Loucy (cell line): Measurements from ENCODE around the gene ADTRP.

Experiments used
- H2AFZ ChIP-seq: fragments of 200-600 bp; sonication (generic); 2 replicates; pipeline ENCODE4 v1.6.0; 2016; ENCODE audit warnings: antibody characterized with exemption, mild to moderate bottlenecking, low read length, moderate library complexity
- H3F3A ChIP-seq: fragments of 200-600 bp; 2 replicates; pipeline ENCODE4 v1.6.0; 2016; ENCODE audit warnings: antibody characterized with exemption, low read depth, mild to moderate bottlenecking
- H3K27me3 ChIP-seq: fragments of 200-600 bp; sonication (generic); 2 replicates; pipeline ENCODE4 v1.6.1; 2014; ENCODE audit warnings: low read length, mild to moderate bottlenecking; ENCODE audit not compliant: insufficient read depth, poor library complexity, severe bottlenecking
- H3K36me3 ChIP-seq: fragments of 200-600 bp; sonication (generic); 2 replicates; pipeline ENCODE4 v1.6.1; 2016; ENCODE audit warnings: low read length; ENCODE audit not compliant: insufficient read depth
- H3K4me1 ChIP-seq: fragments of 200-600 bp; sonication (generic); 2 replicates; pipeline ENCODE4 v1.5.1; 2014; ENCODE audit warnings: low read length, mild to moderate bottlenecking; ENCODE audit not compliant: insufficient read depth, poor library complexity, severe bottlenecking
- H3K4me2 ChIP-seq: fragments of 200-600 bp; sonication (generic); 2 replicates; pipeline ENCODE4 v1.6.0; 2014; ENCODE audit warnings: antibody characterized with exemption, low read length, low read depth, mild to moderate bottlenecking; ENCODE audit not compliant: poor library complexity, severe bottlenecking
- H3K4me3 ChIP-seq: fragments of 200-600 bp; sonication (generic); 2 replicates; pipeline ENCODE4 v1.5.1; 2014; ENCODE audit warnings: low read length, mild to moderate bottlenecking, mixed read lengths; ENCODE audit not compliant: poor library complexity, severe bottlenecking
- H3K79me2 ChIP-seq: fragments of 200-600 bp; sonication (generic); 2 replicates; pipeline ENCODE4 v1.6.1; 2014; ENCODE audit warnings: low read length; ENCODE audit not compliant: insufficient read depth
- H3K9ac ChIP-seq: fragments of 200-600 bp; sonication (generic); 2 replicates; pipeline ENCODE4 v1.6.0; 2014; ENCODE audit warnings: mild to moderate bottlenecking, low read depth, low read length, moderate library complexity; ENCODE audit not compliant: poor library complexity, severe bottlenecking
- H3K9me2 ChIP-seq: fragments of 200-600 bp; sonication (generic); replicated peaks from 2 replicates; pipeline ENCODE4 v1.6.1; 2016; ENCODE audit warnings: low read depth, low read length, mixed read lengths
- H3K9me3 ChIP-seq: fragments of 200-600 bp; sonication (generic); 2 replicates; pipeline ENCODE4 v1.6.1; 2014; ENCODE audit warnings: mild to moderate bottlenecking, antibody characterized with exemption, low read length, low read depth; ENCODE audit not compliant: insufficient read depth
- H4K20me1 ChIP-seq: fragments of 200-600 bp; sonication (generic); 2 replicates; pipeline ENCODE4 v1.6.0; 2014; ENCODE audit warnings: antibody characterized with exemption, low read length, mild to moderate bottlenecking; ENCODE audit not compliant: insufficient read depth, poor library complexity, severe bottlenecking
- CTCF ChIP-seq: fragments of 200-600 bp; sonication (generic); conservative IDR thresholded peaks from 2 replicates; pipeline ENCODE4 v1.5.1; 2014; ENCODE audit warnings: mild to moderate bottlenecking, antibody characterized with exemption, low read length
- EZH2phosphoT487 ChIP-seq: fragments of 200-600 bp; IDR thresholded peaks from 2 replicates; pipeline ENCODE4 v1.6.1; 2018; ENCODE audit warnings: antibody characterized with exemption, mild to moderate bottlenecking, moderate library complexity, borderline replicate concordance

The ADTRP gene

GRCh38 chr6:11727998-11728961 lies 50.3 kb downstream of the ADTRP start:
- no peaks in the 10 kb centered on the region for H3K36me3 ChIP-seq
- no peaks in the 10 kb centered on the region for H3K9me3 ChIP-seq
- no peaks in the 10 kb centered on the region for H4K20me1 ChIP-seq
- no peaks in the 10 kb centered on the region for H3K4me1 ChIP-seq
- peak overlapping the region; percentile 23 for H3K4me2 ChIP-seq
- H3F3A ChIP-seq = no peaks in the 10 kb centered on the region
- no peak overlapping the region; the same call in 1 of the 2 replicates for H2AFZ ChIP-seq
- no peak overlapping the region for H3K9ac ChIP-seq
- H3K27me3 ChIP-seq = no peaks in the 10 kb centered on the region
- TF ChIP-seq CTCF = no peak
- no peak for TF ChIP-seq EZH2phosphoT487
- H3K9me2 ChIP-seq = no peaks in the 10 kb centered on the region
- H3K79me2 ChIP-seq = no peaks in the 10 kb centered on the region
- no peak overlapping the region for H3K4me3 ChIP-seq

GRCh38 chr6:11727346-11727997 lies 51.1 kb downstream of the ADTRP start:
- H3F3A ChIP-seq = no peaks in the 10 kb centered on the region
- H3K9me2 ChIP-seq = no peaks in the 10 kb centered on the region
- no peak overlapping the region for H3K9ac ChIP-seq
- no peak overlapping the region for H3K4me3 ChIP-seq
- no peaks in the 10 kb centered on the region for H3K79me2 ChIP-seq
- no peaks in the 10 kb centered on the region for H3K36me3 ChIP-seq
- H3K9me3 ChIP-seq = no peaks in the 10 kb centered on the region
- no peak overlapping the region for H2AFZ ChIP-seq
- TF ChIP-seq EZH2phosphoT487 (no peak), CTCF (no peak)
- H3K4me2 ChIP-seq = no peak overlapping the region
- no peaks in the 10 kb centered on the region for H4K20me1 ChIP-seq
- no peaks in the 10 kb centered on the region for H3K27me3 ChIP-seq
- no peaks in the 10 kb centered on the region for H3K4me1 ChIP-seq

- Histone ChIP-seq H3K79me2 (no peaks in the 10 kb centered on the region), H4K20me1 (no peaks in the 10 kb centered on the region), H2AFZ (no peak overlapping the region), H3K9me3 (no peaks in the 10 kb centered on the region), H3K9ac (no peak overlapping the region), H3K9me2 (no peaks in the 10 kb centered on the region), H3K4me2 (no peak overlapping the region), H3K27me3 (no peaks in the 10 kb centered on the region), H3K4me1 (no peaks in the 10 kb centered on the region), H3K36me3 (no peaks in the 10 kb centered on the region), H3K4me3 (no peak overlapping the region), H3F3A (no peaks in the 10 kb centered on the region)
- TF ChIP-seq EZH2phosphoT487 (no peak), CTCF (no peak)
Observed at GRCh38 chr6:11724286-11724685, 54.3 kb downstream of the ADTRP start.
